Measurements from ENCODE around the gene CLASP2.

DNA sequence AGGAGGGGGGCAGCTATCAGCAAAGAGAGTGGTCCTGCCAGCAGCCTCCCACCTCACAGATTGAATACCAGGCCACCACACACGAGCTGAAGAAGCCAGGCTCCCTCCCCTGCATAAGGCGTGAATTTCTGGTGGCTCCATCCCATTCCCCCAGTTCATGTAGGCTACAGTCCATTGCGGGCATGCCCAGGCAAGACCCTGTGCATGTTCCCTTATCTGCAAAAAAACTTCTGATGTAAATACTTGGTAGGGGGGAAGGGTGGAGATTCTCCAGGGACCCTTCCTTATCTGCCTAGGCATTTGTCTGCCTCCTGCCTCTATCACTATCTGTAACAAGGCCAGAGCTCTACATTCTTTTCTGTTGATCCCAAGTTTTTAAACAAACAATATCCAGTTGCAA lies 250.3 kb downstream of the CLASP2 start:
- TF ChIP-seq ARNTL (CRISPR knock-in tag; IDR thresholded peaks at IDR 0.05; ENCODE audit: borderline replicate concordance, low read depth) (no peak), ZNF70 (CRISPR knock-in tag; IDR thresholded peaks at IDR 0.05) (no peak), TOX (CRISPR knock-in tag; IDR thresholded peaks at IDR 0.05; ENCODE audit: borderline replicate concordance) (no peak), SNAI2 (CRISPR knock-in tag; IDR thresholded peaks at IDR 0.05) (no peak), PPARA (CRISPR knock-in tag; IDR thresholded peaks at IDR 0.05; ENCODE audit: borderline replicate concordance) (no peak), GLIS3 (CRISPR knock-in tag; IDR thresholded peaks at IDR 0.05) (no peak), OSR1 (CRISPR knock-in tag; IDR thresholded peaks at IDR 0.05) (no peak), RARB (CRISPR knock-in tag; IDR thresholded peaks at IDR 0.05) (no peak)
- TF ChIP-seq, protein P1, sequence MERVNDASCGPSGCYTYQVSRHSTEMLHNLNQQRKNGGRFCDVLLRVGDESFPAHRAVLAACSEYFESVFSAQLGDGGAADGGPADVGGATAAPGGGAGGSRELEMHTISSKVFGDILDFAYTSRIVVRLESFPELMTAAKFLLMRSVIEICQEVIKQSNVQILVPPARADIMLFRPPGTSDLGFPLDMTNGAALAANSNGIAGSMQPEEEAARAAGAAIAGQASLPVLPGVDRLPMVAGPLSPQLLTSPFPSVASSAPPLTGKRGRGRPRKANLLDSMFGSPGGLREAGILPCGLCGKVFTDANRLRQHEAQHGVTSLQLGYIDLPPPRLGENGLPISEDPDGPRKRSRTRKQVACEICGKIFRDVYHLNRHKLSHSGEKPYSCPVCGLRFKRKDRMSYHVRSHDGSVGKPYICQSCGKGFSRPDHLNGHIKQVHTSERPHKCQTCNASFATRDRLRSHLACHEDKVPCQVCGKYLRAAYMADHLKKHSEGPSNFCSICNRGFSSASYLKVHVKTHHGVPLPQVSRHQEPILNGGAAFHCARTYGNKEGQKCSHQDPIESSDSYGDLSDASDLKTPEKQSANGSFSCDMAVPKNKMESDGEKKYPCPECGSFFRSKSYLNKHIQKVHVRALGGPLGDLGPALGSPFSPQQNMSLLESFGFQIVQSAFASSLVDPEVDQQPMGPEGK (CRISPR knock-in tag; IDR thresholded peaks at IDR 0.05; ENCODE audit: borderline replicate concordance) = no peak
- TF ChIP-seq, protein P2, sequence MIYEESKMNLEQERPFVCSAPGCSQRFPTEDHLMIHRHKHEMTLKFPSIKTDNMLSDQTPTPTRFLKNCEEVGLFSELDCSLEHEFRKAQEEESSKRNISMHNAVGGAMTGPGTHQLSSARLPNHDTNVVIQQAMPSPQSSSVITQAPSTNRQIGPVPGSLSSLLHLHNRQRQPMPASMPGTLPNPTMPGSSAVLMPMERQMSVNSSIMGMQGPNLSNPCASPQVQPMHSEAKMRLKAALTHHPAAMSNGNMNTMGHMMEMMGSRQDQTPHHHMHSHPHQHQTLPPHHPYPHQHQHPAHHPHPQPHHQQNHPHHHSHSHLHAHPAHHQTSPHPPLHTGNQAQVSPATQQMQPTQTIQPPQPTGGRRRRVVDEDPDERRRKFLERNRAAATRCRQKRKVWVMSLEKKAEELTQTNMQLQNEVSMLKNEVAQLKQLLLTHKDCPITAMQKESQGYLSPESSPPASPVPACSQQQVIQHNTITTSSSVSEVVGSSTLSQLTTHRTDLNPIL (CRISPR knock-in tag; IDR thresholded peaks at IDR 0.05; ENCODE audit: low read depth) = no peak
- TF ChIP-seq, protein P3, sequence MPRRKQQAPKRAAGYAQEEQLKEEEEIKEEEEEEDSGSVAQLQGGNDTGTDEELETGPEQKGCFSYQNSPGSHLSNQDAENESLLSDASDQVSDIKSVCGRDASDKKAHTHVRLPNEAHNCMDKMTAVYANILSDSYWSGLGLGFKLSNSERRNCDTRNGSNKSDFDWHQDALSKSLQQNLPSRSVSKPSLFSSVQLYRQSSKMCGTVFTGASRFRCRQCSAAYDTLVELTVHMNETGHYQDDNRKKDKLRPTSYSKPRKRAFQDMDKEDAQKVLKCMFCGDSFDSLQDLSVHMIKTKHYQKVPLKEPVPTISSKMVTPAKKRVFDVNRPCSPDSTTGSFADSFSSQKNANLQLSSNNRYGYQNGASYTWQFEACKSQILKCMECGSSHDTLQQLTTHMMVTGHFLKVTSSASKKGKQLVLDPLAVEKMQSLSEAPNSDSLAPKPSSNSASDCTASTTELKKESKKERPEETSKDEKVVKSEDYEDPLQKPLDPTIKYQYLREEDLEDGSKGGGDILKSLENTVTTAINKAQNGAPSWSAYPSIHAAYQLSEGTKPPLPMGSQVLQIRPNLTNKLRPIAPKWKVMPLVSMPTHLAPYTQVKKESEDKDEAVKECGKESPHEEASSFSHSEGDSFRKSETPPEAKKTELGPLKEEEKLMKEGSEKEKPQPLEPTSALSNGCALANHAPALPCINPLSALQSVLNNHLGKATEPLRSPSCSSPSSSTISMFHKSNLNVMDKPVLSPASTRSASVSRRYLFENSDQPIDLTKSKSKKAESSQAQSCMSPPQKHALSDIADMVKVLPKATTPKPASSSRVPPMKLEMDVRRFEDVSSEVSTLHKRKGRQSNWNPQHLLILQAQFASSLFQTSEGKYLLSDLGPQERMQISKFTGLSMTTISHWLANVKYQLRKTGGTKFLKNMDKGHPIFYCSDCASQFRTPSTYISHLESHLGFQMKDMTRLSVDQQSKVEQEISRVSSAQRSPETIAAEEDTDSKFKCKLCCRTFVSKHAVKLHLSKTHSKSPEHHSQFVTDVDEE (CRISPR knock-in tag; IDR thresholded peaks at IDR 0.05) = no peak
- TF ChIP-seq, protein P4, sequence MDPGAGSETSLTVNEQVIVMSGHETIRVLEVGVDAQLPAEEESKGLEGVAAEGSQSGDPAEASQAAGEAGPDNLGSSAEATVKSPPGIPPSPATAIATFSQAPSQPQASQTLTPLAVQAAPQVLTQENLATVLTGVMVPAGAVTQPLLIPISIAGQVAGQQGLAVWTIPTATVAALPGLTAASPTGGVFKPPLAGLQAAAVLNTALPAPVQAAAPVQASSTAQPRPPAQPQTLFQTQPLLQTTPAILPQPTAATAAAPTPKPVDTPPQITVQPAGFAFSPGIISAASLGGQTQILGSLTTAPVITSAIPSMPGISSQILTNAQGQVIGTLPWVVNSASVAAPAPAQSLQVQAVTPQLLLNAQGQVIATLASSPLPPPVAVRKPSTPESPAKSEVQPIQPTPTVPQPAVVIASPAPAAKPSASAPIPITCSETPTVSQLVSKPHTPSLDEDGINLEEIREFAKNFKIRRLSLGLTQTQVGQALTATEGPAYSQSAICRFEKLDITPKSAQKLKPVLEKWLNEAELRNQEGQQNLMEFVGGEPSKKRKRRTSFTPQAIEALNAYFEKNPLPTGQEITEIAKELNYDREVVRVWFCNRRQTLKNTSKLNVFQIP (CRISPR knock-in tag; IDR thresholded peaks at IDR 0.05; ENCODE audit: borderline replicate concordance, low read depth) = no peak

Data from SK-N-SH treated with all-trans-retinoic acid at 6 μM for 48 hours (cell line).